Adrenal gland (tissue), 12 donors: ENCODE measurements around the gene MYO18B. TPM values are rescaled to one million over a fixed set of nuclear protein-coding genes. Genes with fewer than 3 reads are reported as not detected.

Experiments
- DNase-seq, 7 donors: peaks; one replicate each; pipeline ENCODE4 v3.0.0-alpha.2; 2019 to 2020
- H3K27ac ChIP-seq, 5 donors: fragments of 200-600 bp; sonication (generic) in 4 of 5; 1 replicate in 3 of 5; 2 replicates in 2 of 5; pipeline versions ENCODE4 v1.5.1 to v1.8.0; 2016 to 2020; ENCODE audit warnings: mild to moderate bottlenecking in 1 of 5
- H3K27me3 ChIP-seq: fragments of 200-600 bp; 2 replicates; pipeline ENCODE4 v1.8.0; 2021
- H3K36me3 ChIP-seq, 2 donors: fragments of 200-600 bp; replicated peaks in 1 of 2; 1 replicate in 1 of 2; 2 replicates in 1 of 2; pipeline versions ENCODE4 v1.5.1 to v1.8.0; 2018 to 2022
- H3K4me1 ChIP-seq, 2 donors: fragments of 200-600 bp; replicated peaks in 1 of 2; 1 replicate in 1 of 2; 2 replicates in 1 of 2; pipeline versions ENCODE4 v1.5.1 to v1.8.0; 2018 to 2021
- H3K4me3 ChIP-seq, 4 donors: fragments of 200-600 bp; sonication (generic) in 3 of 4; one replicate each; pipeline ENCODE4 v1.5.1; 2016 to 2018
- H3K9me3 ChIP-seq, 3 donors: fragments of 200-600 bp; sonication (generic) in 1 of 3; replicated peaks in 1 of 3; 1 replicate in 2 of 3; 2 replicates in 1 of 3; pipeline versions ENCODE4 v1.5.1 to v1.8.0; 2016 to 2021
- CTCF ChIP-seq, 6 experiments: fragments of 450-650 bp in 4 of 6; fragments of 200-600 bp in 2 of 6; sonication (generic) in 1 of 6; IDR thresholded peaks; 1 replicate in 5 of 6; 2 replicates in 1 of 6; pipeline versions ENCODE4 v1.5.1 to v1.8.0; 2016 to 2021; ENCODE audit warnings: antibody characterized with exemption in 6 of 6, mild to moderate bottlenecking in 2 of 6, moderate library complexity in 1 of 6
- POLR2A ChIP-seq, 2 donors: fragments of 450-650 bp; IDR thresholded peaks; one replicate each; pipeline ENCODE4 v1.6.1; 2017; ENCODE audit warnings: antibody characterized with exemption in 2 of 2, mild to moderate bottlenecking in 2 of 2, moderate library complexity in 1 of 2
- whole genome bisulfite sequencing, 4 donors: extraction: QIAGEN DNeasy Blood & Tissue Kit in 2 of 4; methylation state at CpG; one replicate each; pipeline versions ENCODE4 v1.1.5 to v1.1.7; 2013 to 2017; 5-methylcytosine and 5-hydroxymethylcytosine counted together
- intact Hi-C, 2 donors: fragments of 100-400 bp; cut with DNase I; formaldehyde crosslinking; loops; one replicate each; pipeline versions ENCODE4 v1.14.1 to v1.15.0; 2022 to 2023
- polyA plus RNA-seq, 3 donors: library from polyadenylated mRNA; stranded (reverse); fragments of 200-250 nt in 2 of 3; fragments of 350-450 nt in 1 of 3; fragmentation: Illumina TruSeq in 1 of 3; extraction: RNeasy Lipid Tissue Mini Kit (QIAGEN cat#74804) in 1 of 3; gene quantifications; one replicate each; pipeline ENCODE4 v1.2.3, GENCODE V29; 2013 to 2014
- total RNA-seq, 9 donors: library from RNA; depleted of rRNA in 4 of 9; stranded (reverse); fragments of >200 nt in 4 of 9; fragments of 120-200 nt in 1 of 9; fragmentation: NEBNext Ultra II Directional in 1 of 9; extraction: Animal tissue kit (Norgen Biotek cat#: 25700) in 1 of 9; gene quantifications; one replicate each; pipeline versions ENCODE4 v1.1.0 to v1.2.4, GENCODE V29; 2013 to 2023
- donor health status: healthy with polysubstance abuse.
- donor health status: Bipolar disorder and iron deficiency.
- donor health status: DM: yes; HTN: yes; CAD: no.
- donor health status: DM: no; HTN: no; CAD: no.
- donor health status: DM: no; HTN: no; CAD: no.
- donor health status: DM: yes; HTN: yes; CAD: no.

Gene MYO18B
- total and polyA plus RNA-seq, 12 donors: 0.08 to 1.1 (median 0.18) TPM

- H3K4me1 ChIP-seq: peaks cover 0 to 6% of the 10 kb centered on the region in 2 donors
- WGBS, 4 donors: 54 to 79% (median 59%) methylated on average over 2 of the region's 2 CpGs
- DNase-seq: no peak
- no peak overlapping the region for H3K27ac ChIP-seq
- no peak overlapping the region for H3K4me3 ChIP-seq
- TF ChIP-seq POLR2A (IDR thresholded peaks at IDR 0.05) (no peak), CTCF (IDR thresholded peaks at IDR 0.05) (no peak)
- intact Hi-C loops: no loop called here
- no peaks in the 10 kb centered on the region for H3K36me3 ChIP-seq
- no peaks in the 10 kb centered on the region for H3K9me3 ChIP-seq
- no peaks in the 10 kb centered on the region for H3K27me3 ChIP-seq
These were observed 18.3 kb downstream of the MYO18B start for GRCh38 chr22:25760294-25760693.

GRCh38 chr22:25760848-25761595 is 19.0 kb downstream of the MYO18B start:
- no peaks in the 10 kb centered on the region for H3K9me3 ChIP-seq
- no peaks in the 10 kb centered on the region for H3K27me3 ChIP-seq
- no peak overlapping the region for H3K4me3 ChIP-seq
- intact Hi-C loops: no loop called here
- H3K4me1 ChIP-seq: peaks cover 0 to 6% of the 10 kb centered on the region in 2 donors
- no peaks in the 10 kb centered on the region for H3K36me3 ChIP-seq
- H3K27ac ChIP-seq: no peak overlapping the region
- WGBS, 4 donors: 78 to 84% (median 81%) methylated on average over 12 to 15 of the region's 15 CpGs
- no peak for TF ChIP-seq CTCF (IDR thresholded peaks at IDR 0.05)
- TF ChIP-seq POLR2A (IDR thresholded peaks at IDR 0.05): no peak
- no peak for DNase-seq

- Histone ChIP-seq H3K27me3 (no peaks in the 10 kb centered on the region), H3K4me1 (peaks cover 0 to 6% of the 10 kb centered on the region in 2 donors), H3K36me3 (no peaks in the 10 kb centered on the region), H3K4me3 (no peak overlapping the region), H3K27ac (no peak overlapping the region), H3K9me3 (no peaks in the 10 kb centered on the region)
- WGBS, 4 donors: 71 to 88% (median 74%) methylated on average over 4 to 5 of the region's 5 CpGs
- DNase-seq: no peak
- TF ChIP-seq POLR2A (IDR thresholded peaks at IDR 0.05): no peak
- no peak for TF ChIP-seq CTCF (IDR thresholded peaks at IDR 0.05)
- intact Hi-C loops: no loop called here
These were observed 20.2 kb downstream of the MYO18B start for GRCh38 chr22:25762147-25762546.

GRCh38 chr22:25763239-25763777 is 21.3 kb downstream of the MYO18B start:
- no peak overlapping the region for H3K4me3 ChIP-seq
- no peak overlapping the region for H3K27ac ChIP-seq
- no peak for DNase-seq
- no peaks in the 10 kb centered on the region for H3K27me3 ChIP-seq
- no peaks in the 10 kb centered on the region for H3K9me3 ChIP-seq
- intact Hi-C loops: no loop called here
- peaks cover 0 to 6% of the 10 kb centered on the region in 2 donors for H3K4me1 ChIP-seq
- 75 to 88% (median 79%) methylated on average over 7 of the region's 7 CpGs for WGBS, 4 donors
- TF ChIP-seq POLR2A (IDR thresholded peaks at IDR 0.05): no peak
- H3K36me3 ChIP-seq: no peaks in the 10 kb centered on the region
